Fibroblast of lung (primary cell): Measurements from ENCODE around the gene RGS10.

Experiments used
- EZH2 ChIP-seq: IDR thresholded peaks from 2 replicates; pipeline ENCODE4 v1.5.1; 2012; ENCODE audit warnings: low read length, control low read depth, mild to moderate bottlenecking; ENCODE audit errors: missing control alignments
- TF ChIP-seq, protein P1 (sequence below), 2 donors: IDR thresholded peaks in 1 of 2; conservative IDR thresholded peaks in 1 of 2; 1 replicate in 1 of 2; 2 replicates in 1 of 2; pipeline ENCODE4 v1.5.1; 2011 to 2012; ENCODE audit warnings: low read length in 2 of 2, control low read depth in 1 of 2, inconsistent platforms in 1 of 2, low read depth in 1 of 2, mild to moderate bottlenecking in 1 of 2

GRCh38 chr10:119451300-119451896 is 91.1 kb downstream of the RGS10 start:
- TF ChIP-seq, protein P1, sequence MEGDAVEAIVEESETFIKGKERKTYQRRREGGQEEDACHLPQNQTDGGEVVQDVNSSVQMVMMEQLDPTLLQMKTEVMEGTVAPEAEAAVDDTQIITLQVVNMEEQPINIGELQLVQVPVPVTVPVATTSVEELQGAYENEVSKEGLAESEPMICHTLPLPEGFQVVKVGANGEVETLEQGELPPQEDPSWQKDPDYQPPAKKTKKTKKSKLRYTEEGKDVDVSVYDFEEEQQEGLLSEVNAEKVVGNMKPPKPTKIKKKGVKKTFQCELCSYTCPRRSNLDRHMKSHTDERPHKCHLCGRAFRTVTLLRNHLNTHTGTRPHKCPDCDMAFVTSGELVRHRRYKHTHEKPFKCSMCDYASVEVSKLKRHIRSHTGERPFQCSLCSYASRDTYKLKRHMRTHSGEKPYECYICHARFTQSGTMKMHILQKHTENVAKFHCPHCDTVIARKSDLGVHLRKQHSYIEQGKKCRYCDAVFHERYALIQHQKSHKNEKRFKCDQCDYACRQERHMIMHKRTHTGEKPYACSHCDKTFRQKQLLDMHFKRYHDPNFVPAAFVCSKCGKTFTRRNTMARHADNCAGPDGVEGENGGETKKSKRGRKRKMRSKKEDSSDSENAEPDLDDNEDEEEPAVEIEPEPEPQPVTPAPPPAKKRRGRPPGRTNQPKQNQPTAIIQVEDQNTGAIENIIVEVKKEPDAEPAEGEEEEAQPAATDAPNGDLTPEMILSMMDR (conservative IDR thresholded peaks at IDR 0.05 in 1 of 2, IDR thresholded peaks at IDR 0.05 in 1 of 2; ENCODE audit: low read depth in 1 of 2, low read length in 2 of 2), result no peak
- no peak for TF ChIP-seq EZH2
